Activated CD8-positive, alpha-beta T cell treated with anti-CD3 and anti-CD28 coated beads, Interleukin-2, amount 10 ng/mL, durations not matched to agents 7 days and 5 days (primary cell): ENCODE results near the gene HGFAC. TPM values are rescaled to one million over a fixed set of nuclear protein-coding genes. Genes with fewer than 3 reads are reported as not detected.

Experiments used
- ATAC-seq: fragments of 150-1000 bp; cut with Tn5 transposase; one replicate; pipeline ENCODE4 v1.10.0; 2021; ENCODE audit warnings: moderate library complexity
- CTCF ChIA-PET: fragments of 350-600 bp; sonication (Branson Sonifier 250); formaldehyde crosslinking; loops from one replicate; lab custom pipeline; 2021; ENCODE audit warnings: antibody characterized with exemption; lab: Charles Lee
- POLR2A ChIA-PET: fragments of 350-600 bp; sonication (Branson Sonifier 250); formaldehyde crosslinking; loops from one replicate; lab custom pipeline; 2021; ENCODE audit warnings: antibody characterized with exemption; lab: Charles Lee
- DNase-seq: peaks from one replicate; pipeline ENCODE4 v3.0.0-alpha.2; 2020
- H3K27ac Mint-ChIP-seq: one replicate; pipeline ENCODE4 v1.8.0; 2021; ENCODE audit warnings: mild to moderate bottlenecking, mixed read lengths
- H3K27me3 Mint-ChIP-seq: one replicate; pipeline ENCODE4 v1.8.0; 2021; ENCODE audit warnings: low read depth, mixed read lengths
- H3K36me3 Mint-ChIP-seq: one replicate; pipeline ENCODE4 v1.8.0; 2021; ENCODE audit warnings: low read depth, mixed read lengths
- H3K4me1 Mint-ChIP-seq: one replicate; pipeline ENCODE4 v1.8.0; 2021; ENCODE audit warnings: low read depth, mixed read lengths
- H3K4me3 Mint-ChIP-seq: one replicate; pipeline ENCODE4 v1.8.0; 2021; ENCODE audit warnings: mild to moderate bottlenecking, mixed read lengths
- H3K9me3 Mint-ChIP-seq: one replicate; pipeline ENCODE4 v1.8.0; 2022; ENCODE audit warnings: mixed read lengths; ENCODE audit not compliant: insufficient read depth
- total RNA-seq, 2 experiments: library from RNA; stranded (reverse); gene quantifications; one replicate each; pipeline ENCODE4 v1.2.3, GENCODE V29; 2021

HGFAC gene
- total RNA-seq, 2 experiments from 2014 or later: not detected

- no peak for DNase-seq
- POLR2A ChIA-PET: no interaction called here
- CTCF ChIA-PET: no interaction called here
Measured at GRCh38 chr4:3485886-3486540, 44.2 kb downstream of the HGFAC start.

GRCh38 chr4:3486541-3487540 lies 45.1 kb downstream of the HGFAC start:
- peak overlapping the region; percentile 70 for H3K27ac Mint-ChIP-seq

More at GRCh38 chr4:3485886-3486540, 44.2 kb downstream of the HGFAC start:
- Mint-ChIP-seq H3K27me3 (peaks cover 13% of the 10 kb centered on the region), H3K27ac (no peak overlapping the region), H3K4me1 (peaks cover 15% of the 10 kb centered on the region), H3K4me3 (no peak overlapping the region), H3K36me3 (no peaks in the 10 kb centered on the region), H3K9me3 (no peaks in the 10 kb centered on the region)
- no peak for ATAC-seq

GRCh38 chr4:3487861-3488260 lies 46.1 kb downstream of the HGFAC start:
- no peaks in the 10 kb centered on the region for H3K36me3 Mint-ChIP-seq
- ChIA-PET CTCF (no interaction called here), POLR2A (no interaction called here)
- DNase-seq (no peak), ATAC-seq (no peak)
- peaks cover 19% of the 10 kb centered on the region for H3K27me3 Mint-ChIP-seq
- H3K9me3 Mint-ChIP-seq: no peaks in the 10 kb centered on the region
- H3K27ac Mint-ChIP-seq: no peak overlapping the region
- H3K4me3 Mint-ChIP-seq: no peak overlapping the region
- peaks cover 15% of the 10 kb centered on the region for H3K4me1 Mint-ChIP-seq

More at GRCh38 chr4:3486541-3487540, 45.1 kb downstream of the HGFAC start:
- ChIA-PET CTCF (interaction anchor here (0.8 kb wide), 1 partner anchor 394 kb away, joined by 3 read pairs; no protein-coding TSS in a partner anchor), POLR2A (no interaction called here)
- DNase-seq (peak; percentile 33), ATAC-seq (no peak)
- Mint-ChIP-seq H3K4me3 (no peak overlapping the region), H3K27me3 (peaks cover 15% of the 10 kb centered on the region), H3K4me1 (peaks cover 15% of the 10 kb centered on the region), H3K9me3 (no peaks in the 10 kb centered on the region), H3K36me3 (no peaks in the 10 kb centered on the region)

- no peak for DNase-seq
- POLR2A ChIA-PET: no interaction called here
- Mint-ChIP-seq H3K27ac (no peak overlapping the region), H3K4me3 (no peak overlapping the region), H3K27me3 (peaks cover 18% of the 10 kb centered on the region), H3K4me1 (peaks cover 15% of the 10 kb centered on the region), H3K9me3 (no peaks in the 10 kb centered on the region), H3K36me3 (no peaks in the 10 kb centered on the region)
- CTCF ChIA-PET: no interaction called here
- no peak for ATAC-seq
Measured at GRCh38 chr4:3488820-3489219, 47.1 kb downstream of the HGFAC start.

- no peaks in the 10 kb centered on the region for H3K9me3 Mint-ChIP-seq
- ChIA-PET POLR2A (interaction anchor here (0.6 kb wide), 1 partner anchor 134 kb away, joined by 3 read pairs; no protein-coding TSS in a partner anchor), CTCF (no interaction called here)
- H3K27me3 Mint-ChIP-seq: peaks cover 17% of the 10 kb centered on the region
- H3K4me1 Mint-ChIP-seq: peaks cover 15% of the 10 kb centered on the region
- H3K4me3 Mint-ChIP-seq: no peak overlapping the region
- DNase-seq (no peak), ATAC-seq (peak; percentile 22)
- no peak overlapping the region for H3K27ac Mint-ChIP-seq
- no peaks in the 10 kb centered on the region for H3K36me3 Mint-ChIP-seq
Measured at GRCh38 chr4:3489451-3489962, 47.7 kb downstream of the HGFAC start.

GRCh38 chr4:3491681-3492405 lies 50.1 kb downstream of the HGFAC start:
- H3K4me3 Mint-ChIP-seq: no peak overlapping the region
- peaks cover 10% of the 10 kb centered on the region for H3K27me3 Mint-ChIP-seq
- H3K4me1 Mint-ChIP-seq: peaks cover under 1% of the 10 kb centered on the region
- no peak for ATAC-seq
- no peak for DNase-seq
- no peaks in the 10 kb centered on the region for H3K9me3 Mint-ChIP-seq
- ChIA-PET POLR2A (no interaction called here), CTCF (interaction anchor here (1.6 kb wide), 1 partner anchor 11 kb away, joined by 6 read pairs; no protein-coding TSS in a partner anchor)
- no peak overlapping the region for H3K27ac Mint-ChIP-seq
- H3K36me3 Mint-ChIP-seq: no peaks in the 10 kb centered on the region

- no peak overlapping the region for H3K4me3 Mint-ChIP-seq
- no peak for DNase-seq
- H3K27me3 Mint-ChIP-seq: peaks cover 10% of the 10 kb centered on the region
- H3K4me1 Mint-ChIP-seq: no peaks in the 10 kb centered on the region
- no peak for ATAC-seq
- ChIA-PET CTCF (interaction anchor here (0.8 kb wide), 1 partner anchor 13 kb away, joined by 3 read pairs; no protein-coding TSS in a partner anchor), POLR2A (no interaction called here)
- H3K9me3 Mint-ChIP-seq: no peaks in the 10 kb centered on the region
- no peak overlapping the region for H3K27ac Mint-ChIP-seq
- no peaks in the 10 kb centered on the region for H3K36me3 Mint-ChIP-seq
Measured at GRCh38 chr4:3492741-3493719, 51.3 kb downstream of the HGFAC start.

GRCh38 chr4:3493720-3494461 lies 52.1 kb downstream of the HGFAC start:
- ATAC-seq: no peak
- ChIA-PET CTCF (interaction anchor here (0.8 kb wide), 1 partner anchor 13 kb away, joined by 3 read pairs; no protein-coding TSS in a partner anchor), POLR2A (no interaction called here)

GRCh38 chr4:3494462-3494871 lies 52.7 kb downstream of the HGFAC start:
- H3K27ac Mint-ChIP-seq: no peak overlapping the region
- ATAC-seq (no peak), DNase-seq (no peak)
- ChIA-PET CTCF (no interaction called here), POLR2A (no interaction called here)
- H3K36me3 Mint-ChIP-seq: no peaks in the 10 kb centered on the region
- no peaks in the 10 kb centered on the region for H3K4me1 Mint-ChIP-seq
- H3K27me3 Mint-ChIP-seq: peaks cover 8% of the 10 kb centered on the region
- H3K4me3 Mint-ChIP-seq: no peak overlapping the region
- H3K9me3 Mint-ChIP-seq: no peaks in the 10 kb centered on the region

More at GRCh38 chr4:3493720-3494461, 52.1 kb downstream of the HGFAC start:
- no peak overlapping the region for H3K27ac Mint-ChIP-seq
- H3K36me3 Mint-ChIP-seq: no peaks in the 10 kb centered on the region
- H3K4me3 Mint-ChIP-seq: no peak overlapping the region
- no peaks in the 10 kb centered on the region for H3K4me1 Mint-ChIP-seq
- H3K9me3 Mint-ChIP-seq: no peaks in the 10 kb centered on the region
- no peak for DNase-seq
- H3K27me3 Mint-ChIP-seq: peaks cover 8% of the 10 kb centered on the region
